Activated CD4-positive, alpha-beta memory T cell treated with anti-CD3 and anti-CD28 coated beads, Interleukin-2, amount 10 ng/mL, durations not matched to agents 7 days and 5 days (primary cell): ENCODE data around the gene TARS2. TPM values are rescaled to one million over a fixed set of nuclear protein-coding genes. Genes with fewer than 3 reads are reported as not detected.

Experiments
- CTCF ChIA-PET: fragments of 350-600 bp; sonication (Branson Sonifier 250); formaldehyde crosslinking; loops from one replicate; lab custom pipeline; 2021; ENCODE audit warnings: antibody characterized with exemption, inconsistent platforms; lab: Charles Lee
- POLR2A ChIA-PET: fragments of 350-600 bp; sonication (Branson Sonifier 250); formaldehyde crosslinking; loops from one replicate; lab custom pipeline; 2021; ENCODE audit warnings: antibody characterized with exemption; lab: Charles Lee
- DNase-seq: peaks from one replicate; pipeline ENCODE4 v3.0.0-alpha.2; 2020
- H3K27ac Mint-ChIP-seq: one replicate; pipeline ENCODE4 v1.8.0; 2021; ENCODE audit warnings: mild to moderate bottlenecking, mixed read lengths
- H3K27me3 Mint-ChIP-seq: one replicate; pipeline ENCODE4 v1.8.0; 2021; ENCODE audit warnings: mixed read lengths
- H3K36me3 Mint-ChIP-seq: one replicate; pipeline ENCODE4 v1.8.0; 2021; ENCODE audit warnings: low read depth, mixed read lengths
- H3K4me1 Mint-ChIP-seq: one replicate; pipeline ENCODE4 v1.8.0; 2021; ENCODE audit warnings: mixed read lengths
- H3K4me3 Mint-ChIP-seq: one replicate; pipeline ENCODE4 v1.8.0; 2021; ENCODE audit warnings: mild to moderate bottlenecking, mixed read lengths
- H3K9me3 Mint-ChIP-seq: one replicate; pipeline ENCODE4 v1.8.0; 2021; ENCODE audit warnings: mixed read lengths
- total RNA-seq, 2 experiments: library from RNA; stranded (reverse); gene quantifications; one replicate each; pipeline ENCODE4 v1.2.3, GENCODE V29; 2021

Gene TARS2
- total RNA-seq, 2 experiments from 2014 or later = 37.2 to 38.8 TPM

GRCh38 chr1:150530491-150531159, 43.4 kb downstream of the TARS2 start:
- DNase-seq = no peak
- ChIA-PET CTCF (interaction anchor here (0.5 to 2.1 kb wide), 4 partner anchors 12 to 65 kb away, joined by 3 to 4 read pairs (median 4); partner anchors contain the start of gene FALEC), POLR2A (interaction anchor here (1.0 kb wide), 1 partner anchor 15 kb away, joined by 4 read pairs; the partner anchor contains the start of gene FALEC)
- Mint-ChIP-seq H3K9me3 (no peaks in the 10 kb centered on the region), H3K36me3 (no peaks in the 10 kb centered on the region), H3K27ac (no peak overlapping the region), H3K4me3 (no peak overlapping the region), H3K4me1 (no peaks in the 10 kb centered on the region), H3K27me3 (no peaks in the 10 kb centered on the region)

GRCh38 chr1:150532860-150533259, 45.6 kb downstream of the TARS2 start:
- no peak for DNase-seq
- CTCF ChIA-PET = interaction anchor here (0.6 to 2.7 kb wide), 22 partner anchors 8 to 389 kb away, joined by 3 to 20 read pairs (median 3); partner anchors contain the start of genes ENSA and FALEC
- POLR2A ChIA-PET = interaction anchor here (1.5 kb wide), 1 partner anchor 46 kb away, joined by 6 read pairs; the partner anchor contains the start of gene TARS2
- Mint-ChIP-seq H3K9me3 (no peaks in the 10 kb centered on the region), H3K27ac (no peak overlapping the region), H3K4me3 (no peak overlapping the region), H3K27me3 (no peaks in the 10 kb centered on the region), H3K36me3 (no peaks in the 10 kb centered on the region), H3K4me1 (no peaks in the 10 kb centered on the region)

- no peak overlapping the region for H3K4me3 Mint-ChIP-seq
- POLR2A ChIA-PET = no interaction called here
- H3K9me3 Mint-ChIP-seq = no peaks in the 10 kb centered on the region
- H3K27me3 Mint-ChIP-seq = no peaks in the 10 kb centered on the region
- CTCF ChIA-PET = interaction anchor here (1.1 to 2.5 kb wide), 3 partner anchors 9 to 278 kb away, joined by 3 to 7 read pairs (median 3); no protein-coding TSS in a partner anchor
- no peak overlapping the region for H3K27ac Mint-ChIP-seq
- no peaks in the 10 kb centered on the region for H3K4me1 Mint-ChIP-seq
- DNase-seq = no peak
- H3K36me3 Mint-ChIP-seq = no peaks in the 10 kb centered on the region
These were observed 46.8 kb downstream of the TARS2 start for GRCh38 chr1:150534002-150534401.

- Mint-ChIP-seq H3K27ac (no peak overlapping the region), H3K4me3 (no peak overlapping the region), H3K4me1 (no peaks in the 10 kb centered on the region), H3K27me3 (no peaks in the 10 kb centered on the region), H3K36me3 (no peaks in the 10 kb centered on the region), H3K9me3 (no peaks in the 10 kb centered on the region)
- no peak for DNase-seq
- CTCF ChIA-PET = interaction anchor here (1.4 kb wide), 1 partner anchor 20 kb away, joined by 5 read pairs; the partner anchor contains the start of gene FALEC
- POLR2A ChIA-PET = interaction anchor here (0.9 kb wide), 1 partner anchor 49 kb away, joined by 3 read pairs; no protein-coding TSS in a partner anchor
These were observed 48.5 kb downstream of the TARS2 start for GRCh38 chr1:150535511-150536287.

- Mint-ChIP-seq H3K27me3 (no peaks in the 10 kb centered on the region), H3K27ac (no peak overlapping the region), H3K4me3 (no peak overlapping the region), H3K4me1 (no peaks in the 10 kb centered on the region), H3K36me3 (no peaks in the 10 kb centered on the region), H3K9me3 (no peaks in the 10 kb centered on the region)
- no peak for DNase-seq
- ChIA-PET CTCF (interaction anchor here (0.9 to 1.4 kb wide), 2 partner anchors 21 to 23 kb away, joined by 3 to 5 read pairs; partner anchors contain the start of gene FALEC), POLR2A (interaction anchor here (1.4 kb wide), 1 partner anchor 92 kb away, joined by 3 read pairs; the partner anchor contains the start of gene ENSA)
These were observed 49.9 kb downstream of the TARS2 start for GRCh38 chr1:150536836-150537731.

GRCh38 chr1:150537732-150538684, 50.8 kb downstream of the TARS2 start:
- no peak overlapping the region for H3K27ac Mint-ChIP-seq
- no peaks in the 10 kb centered on the region for H3K36me3 Mint-ChIP-seq
- H3K4me3 Mint-ChIP-seq = no peak overlapping the region
- CTCF ChIA-PET = no interaction called here
- POLR2A ChIA-PET = interaction anchor here (1.4 kb wide), 1 partner anchor 92 kb away, joined by 3 read pairs; the partner anchor contains the start of gene ENSA
- peaks cover 5% of the 10 kb centered on the region for H3K27me3 Mint-ChIP-seq
- H3K9me3 Mint-ChIP-seq = no peaks in the 10 kb centered on the region
- DNase-seq = no peak
- no peaks in the 10 kb centered on the region for H3K4me1 Mint-ChIP-seq

- H3K4me1 Mint-ChIP-seq = peaks cover 4% of the 10 kb centered on the region
- no peaks in the 10 kb centered on the region for H3K36me3 Mint-ChIP-seq
- no peak overlapping the region for H3K27ac Mint-ChIP-seq
- H3K4me3 Mint-ChIP-seq = no peak overlapping the region
- CTCF ChIA-PET = interaction anchor here (1.2 kb wide), 1 partner anchor 11 kb away, joined by 5 read pairs; no protein-coding TSS in a partner anchor
- H3K9me3 Mint-ChIP-seq = no peaks in the 10 kb centered on the region
- H3K27me3 Mint-ChIP-seq = peaks cover 24% of the 10 kb centered on the region
- POLR2A ChIA-PET = interaction anchor here (0.6 to 0.7 kb wide), 2 partner anchors 8 to 188 kb away, joined by 3 read pairs; no protein-coding TSS in a partner anchor
- DNase-seq = no peak
These were observed 56.4 kb downstream of the TARS2 start for GRCh38 chr1:150543500-150544143.

GRCh38 chr1:150544204-150544603, 57.0 kb downstream of the TARS2 start:
- peaks cover 4% of the 10 kb centered on the region for H3K4me1 Mint-ChIP-seq
- H3K36me3 Mint-ChIP-seq = no peaks in the 10 kb centered on the region
- H3K27ac Mint-ChIP-seq = no peak overlapping the region
- CTCF ChIA-PET = interaction anchor here (1.2 kb wide), 1 partner anchor 12 kb away, joined by 5 read pairs; no protein-coding TSS in a partner anchor
- no peak overlapping the region for H3K4me3 Mint-ChIP-seq
- H3K27me3 Mint-ChIP-seq = peaks cover 24% of the 10 kb centered on the region
- H3K9me3 Mint-ChIP-seq = no peaks in the 10 kb centered on the region
- no peak for DNase-seq
- POLR2A ChIA-PET = interaction anchor here (0.7 to 0.9 kb wide), 2 partner anchors 8 to 85 kb away, joined by 3 read pairs; partner anchors contain the start of gene ENSA

- CTCF ChIA-PET = interaction anchor here (0.6 to 1.3 kb wide), 2 partner anchors 16 to 152 kb away, joined by 3 to 4 read pairs; partner anchors contain the start of gene GOLPH3L
- Mint-ChIP-seq H3K4me1 (peaks cover 11% of the 10 kb centered on the region), H3K4me3 (no peak overlapping the region), H3K27ac (no peak overlapping the region), H3K9me3 (no peaks in the 10 kb centered on the region), H3K36me3 (no peaks in the 10 kb centered on the region), H3K27me3 (peaks cover 31% of the 10 kb centered on the region)
- POLR2A ChIA-PET = interaction anchor here (0.9 kb wide), 1 partner anchor 84 kb away, joined by 3 read pairs; the partner anchor contains the start of gene ENSA
- no peak for DNase-seq
These were observed 58.3 kb downstream of the TARS2 start for GRCh38 chr1:150545486-150546032.

GRCh38 chr1:150546294-150546937, 59.2 kb downstream of the TARS2 start:
- no peak overlapping the region for H3K27ac Mint-ChIP-seq
- no peaks in the 10 kb centered on the region for H3K36me3 Mint-ChIP-seq
- H3K9me3 Mint-ChIP-seq = no peaks in the 10 kb centered on the region
- peaks cover 19% of the 10 kb centered on the region for H3K4me1 Mint-ChIP-seq
- no peak for DNase-seq
- ChIA-PET CTCF (interaction anchor here (0.6 to 3.6 kb wide), 3 partner anchors 14 to 553 kb away, joined by 3 to 21 read pairs (median 3); partner anchors contain the start of gene GOLPH3L), POLR2A (interaction anchor here (2.9 kb wide), 1 partner anchor 14 kb away, joined by 8 read pairs; no protein-coding TSS in a partner anchor)
- peaks cover 31% of the 10 kb centered on the region for H3K27me3 Mint-ChIP-seq
- H3K4me3 Mint-ChIP-seq = no peak overlapping the region
